Measurements from ENCODE around the gene ARHGAP1. TPM values are rescaled to one million over a fixed set of nuclear protein-coding genes. Genes with fewer than 3 reads are reported as not detected.

ARHGAP1 gene
- total RNA-seq, 1 donor: 62.2 TPM

DNA sequence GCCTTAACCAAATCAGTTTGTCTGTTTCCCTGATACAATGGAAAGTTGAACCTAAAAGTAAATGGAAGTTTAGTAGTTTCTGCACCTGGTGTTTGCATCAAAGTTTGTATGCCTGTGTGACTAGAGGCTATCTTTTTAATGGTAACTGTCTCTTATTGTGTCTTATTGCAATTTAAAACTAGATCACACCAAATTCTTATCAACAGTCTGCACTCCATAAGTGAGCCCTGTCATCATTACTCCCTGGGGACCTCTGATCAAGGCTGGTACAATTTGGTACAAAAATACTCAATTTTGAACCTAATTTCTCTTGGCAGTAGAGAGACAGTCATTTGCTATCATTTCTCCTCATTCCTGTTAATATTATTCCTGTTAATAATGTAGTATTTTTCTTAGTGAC lies 38.1 kb downstream of the ARHGAP1 start:
- no peak overlapping the region for H3K4me3 ChIP-seq (ENCODE audit: low read depth, low read length)
- TF ChIP-seq, protein P1, sequence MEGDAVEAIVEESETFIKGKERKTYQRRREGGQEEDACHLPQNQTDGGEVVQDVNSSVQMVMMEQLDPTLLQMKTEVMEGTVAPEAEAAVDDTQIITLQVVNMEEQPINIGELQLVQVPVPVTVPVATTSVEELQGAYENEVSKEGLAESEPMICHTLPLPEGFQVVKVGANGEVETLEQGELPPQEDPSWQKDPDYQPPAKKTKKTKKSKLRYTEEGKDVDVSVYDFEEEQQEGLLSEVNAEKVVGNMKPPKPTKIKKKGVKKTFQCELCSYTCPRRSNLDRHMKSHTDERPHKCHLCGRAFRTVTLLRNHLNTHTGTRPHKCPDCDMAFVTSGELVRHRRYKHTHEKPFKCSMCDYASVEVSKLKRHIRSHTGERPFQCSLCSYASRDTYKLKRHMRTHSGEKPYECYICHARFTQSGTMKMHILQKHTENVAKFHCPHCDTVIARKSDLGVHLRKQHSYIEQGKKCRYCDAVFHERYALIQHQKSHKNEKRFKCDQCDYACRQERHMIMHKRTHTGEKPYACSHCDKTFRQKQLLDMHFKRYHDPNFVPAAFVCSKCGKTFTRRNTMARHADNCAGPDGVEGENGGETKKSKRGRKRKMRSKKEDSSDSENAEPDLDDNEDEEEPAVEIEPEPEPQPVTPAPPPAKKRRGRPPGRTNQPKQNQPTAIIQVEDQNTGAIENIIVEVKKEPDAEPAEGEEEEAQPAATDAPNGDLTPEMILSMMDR (IDR thresholded peaks at IDR 0.05; ENCODE audit: insufficient read depth, low read depth, low read length): no peak
- no peak for DNase-seq (ENCODE audit: low read depth)

DNA sequence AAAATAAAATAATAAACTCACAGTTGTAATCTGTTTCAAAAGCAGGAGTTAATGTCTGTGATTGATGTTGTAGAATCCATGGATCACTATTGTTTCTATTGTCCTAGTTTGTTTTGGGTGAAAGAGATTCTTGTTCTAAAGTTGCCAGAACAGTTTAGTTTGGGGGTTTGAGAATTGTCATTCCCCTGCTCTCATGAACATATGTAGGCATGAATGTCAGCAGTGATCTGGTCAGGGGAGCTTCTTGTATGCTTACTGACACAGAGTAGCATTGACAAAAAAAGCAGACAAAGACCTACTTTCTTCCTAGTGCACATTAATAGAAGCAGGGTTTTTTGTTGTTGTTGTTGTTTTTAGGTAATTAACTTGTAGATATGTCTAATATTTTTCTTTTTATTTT lies 38.6 kb downstream of the ARHGAP1 start:
- TF ChIP-seq, protein P1 (IDR thresholded peaks at IDR 0.05; ENCODE audit: insufficient read depth, low read depth, low read length): no peak
- no peak overlapping the region for H3K4me3 ChIP-seq (ENCODE audit: low read depth, low read length)
- DNase-seq (ENCODE audit: low read depth): no peak

DNA sequence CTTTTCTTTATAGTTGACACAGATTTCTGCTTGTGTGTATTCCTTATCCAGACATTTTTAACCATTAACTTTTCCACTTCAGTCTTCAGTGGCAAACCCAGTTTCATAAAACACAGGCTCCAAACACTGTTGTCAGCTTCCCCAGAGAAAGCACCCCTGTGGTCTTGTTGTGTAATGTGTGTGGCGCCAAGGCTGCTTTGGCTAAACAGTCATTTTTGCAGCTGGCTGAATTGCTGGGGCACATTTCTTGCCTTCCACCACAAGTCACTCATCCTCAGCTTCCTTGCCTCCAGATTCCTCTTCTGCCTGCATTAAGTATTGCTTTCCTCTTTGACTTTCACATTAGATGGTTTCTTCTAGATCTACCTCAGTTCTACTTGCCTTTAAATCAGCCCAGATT lies 40.5 kb downstream of the ARHGAP1 start:
- DNase-seq (ENCODE audit: low read depth): peak; percentile 85
- TF ChIP-seq, protein P1 (IDR thresholded peaks at IDR 0.05; ENCODE audit: insufficient read depth, low read depth, low read length): no peak
- H3K4me3 ChIP-seq (ENCODE audit: low read depth, low read length): no peak overlapping the region

DNA sequence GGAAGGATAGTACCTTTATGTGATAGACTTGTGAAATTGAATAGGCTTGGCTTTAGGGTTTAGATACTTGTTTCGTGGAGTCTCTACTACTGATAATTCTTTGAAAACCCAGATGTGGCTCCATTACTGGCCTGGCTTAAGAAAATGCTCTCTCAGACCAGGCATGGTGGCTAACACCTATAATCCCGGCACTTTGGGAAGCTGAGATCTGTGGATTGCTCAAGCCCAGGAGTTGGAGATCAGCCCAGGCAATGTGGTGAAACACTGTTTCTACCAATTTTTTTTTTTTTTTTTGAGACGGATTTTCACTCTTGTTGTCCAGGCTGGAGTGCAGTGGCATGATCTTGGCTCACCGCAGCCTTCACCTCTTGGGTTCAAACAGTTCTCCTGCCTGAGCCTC lies 42.2 kb downstream of the ARHGAP1 start:
- DNase-seq (ENCODE audit: low read depth): peak; percentile 95
- no peak overlapping the region for H3K4me3 ChIP-seq (ENCODE audit: low read depth, low read length)
- TF ChIP-seq, protein P1 (IDR thresholded peaks at IDR 0.05; ENCODE audit: insufficient read depth, low read depth, low read length): no peak

DNA sequence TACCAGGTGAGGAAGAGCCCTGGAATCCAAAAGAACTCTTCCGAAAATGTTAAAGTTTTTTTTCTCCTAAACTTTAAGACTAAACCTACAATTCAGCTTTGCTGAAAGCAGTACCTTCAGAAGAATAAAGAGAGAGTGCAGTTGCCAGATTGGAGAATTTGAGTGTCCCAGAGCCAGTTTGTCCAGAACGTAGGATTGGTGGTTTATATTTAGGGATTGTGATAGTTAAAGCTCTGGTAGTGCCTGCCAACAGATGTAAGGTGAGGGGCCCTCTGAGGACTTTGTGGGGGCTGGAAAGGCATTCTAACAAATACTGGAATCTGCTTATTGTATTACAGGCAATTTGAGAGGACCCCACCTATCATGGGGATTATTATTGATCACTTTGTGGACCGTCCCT lies 43.2 kb downstream of the ARHGAP1 start:
- TF ChIP-seq, protein P1 (IDR thresholded peaks at IDR 0.05; ENCODE audit: insufficient read depth, low read depth, low read length): no peak
- H3K4me3 ChIP-seq (ENCODE audit: low read depth, low read length): no peak overlapping the region
- no peak for DNase-seq (ENCODE audit: low read depth)

DNA sequence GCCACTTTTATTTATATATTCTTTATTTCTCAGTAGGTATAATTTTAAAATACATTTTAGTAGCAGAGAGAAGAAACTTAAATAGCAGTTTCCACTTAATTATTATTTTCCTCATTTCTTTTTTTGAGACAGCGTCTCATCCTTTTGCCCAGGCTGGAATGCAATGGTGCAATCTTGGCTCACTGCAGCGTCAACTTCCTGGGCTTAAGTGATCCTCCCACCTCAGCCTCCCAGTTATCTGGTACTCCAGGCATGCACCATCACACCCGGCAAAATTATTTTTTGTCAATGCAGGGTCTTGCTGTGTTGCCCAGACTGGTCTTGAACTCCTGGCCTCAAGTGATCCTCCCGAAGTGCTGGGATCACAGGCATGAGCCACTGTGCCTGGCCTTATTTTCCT lies 44.8 kb downstream of the ARHGAP1 start:
- TF ChIP-seq, protein P1 (IDR thresholded peaks at IDR 0.05; ENCODE audit: insufficient read depth, low read depth, low read length): no peak
- peak; percentile 62 for DNase-seq (ENCODE audit: low read depth)
- H3K4me3 ChIP-seq (ENCODE audit: low read depth, low read length): no peak overlapping the region

DNA sequence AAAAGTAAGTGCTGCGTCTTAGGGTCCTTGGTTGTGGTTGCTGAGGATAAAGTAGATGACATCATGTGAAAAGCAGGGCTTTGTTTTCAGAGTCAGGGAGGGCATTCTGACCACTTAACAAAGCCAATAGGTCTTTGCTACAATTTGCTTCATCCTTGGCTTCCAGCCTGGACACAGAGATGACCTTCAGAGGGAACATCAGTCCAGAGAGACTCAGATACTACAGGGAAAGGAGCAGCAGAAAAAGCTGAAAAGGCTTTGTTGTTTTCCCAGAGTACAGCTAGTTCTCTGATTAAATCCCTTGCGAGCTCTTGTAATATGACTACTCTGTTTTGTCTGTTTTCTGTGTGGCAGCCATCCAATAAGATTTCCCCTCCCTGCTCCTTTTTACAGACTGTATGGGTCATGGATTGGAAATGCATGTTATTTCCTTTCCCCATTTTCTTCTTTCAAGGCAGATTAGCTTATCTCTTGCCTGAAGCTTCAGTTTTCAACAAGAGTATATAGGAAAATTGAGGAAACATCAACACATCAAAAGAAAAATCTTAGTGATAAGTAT lies 51.2 kb downstream of the ARHGAP1 start:
- TF ChIP-seq, protein P1 (IDR thresholded peaks at IDR 0.05; ENCODE audit: insufficient read depth, low read depth, low read length): no peak
- peak; percentile 98 for DNase-seq (ENCODE audit: low read depth)
- no peak overlapping the region for H3K4me3 ChIP-seq (ENCODE audit: low read depth, low read length)
